Raji (cell line): ENCODE data around the gene BTBD1.
A peak's percentile ranks its signal among the peaks of the same experiment; 100 is the strongest.

Source experiments
- POLR2A ChIP-seq: IDR thresholded peaks from 2 replicates; pipeline ENCODE4 v1.6.1; 2011; ENCODE audit warnings: low read depth, low read length, control low read depth; ENCODE audit not compliant: insufficient read depth

Gene BTBD1

GRCh38 chr15:83018436-83018835 is 48.6 kb downstream of the BTBD1 start:
- no peak for TF ChIP-seq POLR2A

- TF ChIP-seq POLR2A = no peak
These were observed 50.1 kb downstream of the BTBD1 start for GRCh38 chr15:83016906-83017305.

- no peak for TF ChIP-seq POLR2A
These were observed 51.7 kb downstream of the BTBD1 start for GRCh38 chr15:83015361-83015760.

DNA sequence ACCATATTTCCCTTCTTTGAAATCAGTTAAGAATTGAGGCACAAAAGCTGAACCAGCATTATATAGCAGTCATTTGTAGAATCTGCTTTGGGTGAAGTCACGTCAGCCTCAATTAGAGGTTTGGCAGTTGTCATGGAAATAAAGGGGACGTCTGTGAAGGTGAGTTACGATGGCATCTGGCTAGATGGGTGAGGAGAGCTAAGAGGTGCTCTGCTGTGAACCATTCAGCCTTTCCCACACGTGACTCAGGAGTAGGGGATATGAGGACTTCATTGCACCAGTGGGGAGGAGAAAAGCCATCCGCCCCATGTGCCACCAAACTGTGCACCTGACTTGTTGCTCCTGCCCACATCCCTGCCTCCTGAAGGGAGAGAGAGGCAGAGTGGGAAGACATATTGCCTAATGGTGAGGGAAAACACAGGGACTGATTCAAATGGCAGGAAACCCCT is 52.8 kb downstream of the BTBD1 start:
- TF ChIP-seq POLR2A = 0 out of 2 replicates have a peak, but pooled peaks have one; percentile 10

- no peak for TF ChIP-seq POLR2A
These were observed 54.4 kb downstream of the BTBD1 start for GRCh38 chr15:83012636-83013035.

GRCh38 chr15:83012076-83012426 is 55.0 kb downstream of the BTBD1 start:
- TF ChIP-seq POLR2A = no peak

GRCh38 chr15:83011271-83012075 is 55.6 kb downstream of the BTBD1 start, which contains the start of gene C15orf40:
TSS of gene C15orf40 (minus strand) at chr15:83011639. CDS start at chr15:83011607, 32 bp downstream.
- TF ChIP-seq POLR2A = peak; percentile 85

GRCh38 chr15:83010709-83011270 is 56.3 kb downstream of the BTBD1 start:
- no peak for TF ChIP-seq POLR2A

DNA sequence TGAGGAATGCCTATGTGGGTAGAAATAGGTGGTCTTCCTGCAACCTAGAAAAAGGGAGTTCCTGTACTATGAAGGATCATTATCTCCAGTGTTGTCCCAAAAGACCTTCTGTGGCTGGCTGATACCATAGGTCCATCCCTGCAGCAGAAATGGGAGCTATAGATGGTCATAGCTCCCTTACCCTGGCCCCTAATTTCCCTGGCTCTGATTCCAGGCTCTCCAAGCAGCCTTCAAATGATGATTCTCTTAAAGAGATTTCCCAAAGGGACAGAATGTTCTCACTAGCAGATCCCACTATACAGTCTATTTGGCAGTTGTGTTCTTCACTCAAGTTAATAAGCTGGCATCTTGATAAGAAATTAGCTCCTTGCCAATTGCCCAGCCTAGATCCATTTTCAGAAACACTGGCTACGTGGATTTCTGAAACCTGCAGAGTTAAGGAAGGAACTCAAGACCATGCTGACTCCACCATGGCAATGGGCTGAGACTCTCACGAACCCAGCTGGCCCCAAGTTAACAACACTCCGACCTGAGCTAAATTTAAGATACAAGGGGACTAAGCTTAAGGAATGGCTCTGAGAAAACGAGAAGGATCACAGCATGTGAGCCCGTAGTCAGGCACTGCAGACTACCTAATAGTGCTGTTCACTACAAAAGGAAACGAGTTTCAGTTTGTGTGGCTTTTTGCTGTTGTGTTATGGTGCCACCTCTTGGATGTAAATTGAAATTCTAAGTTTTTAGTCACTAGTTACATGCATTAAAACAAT is 67.0 kb downstream of the BTBD1 start:
- peak; percentile 32; the same call in 1 of the 2 replicates for TF ChIP-seq POLR2A

GRCh38 chr15:82999426-82999825 is 67.6 kb downstream of the BTBD1 start:
- TF ChIP-seq POLR2A = no peak

DNA sequence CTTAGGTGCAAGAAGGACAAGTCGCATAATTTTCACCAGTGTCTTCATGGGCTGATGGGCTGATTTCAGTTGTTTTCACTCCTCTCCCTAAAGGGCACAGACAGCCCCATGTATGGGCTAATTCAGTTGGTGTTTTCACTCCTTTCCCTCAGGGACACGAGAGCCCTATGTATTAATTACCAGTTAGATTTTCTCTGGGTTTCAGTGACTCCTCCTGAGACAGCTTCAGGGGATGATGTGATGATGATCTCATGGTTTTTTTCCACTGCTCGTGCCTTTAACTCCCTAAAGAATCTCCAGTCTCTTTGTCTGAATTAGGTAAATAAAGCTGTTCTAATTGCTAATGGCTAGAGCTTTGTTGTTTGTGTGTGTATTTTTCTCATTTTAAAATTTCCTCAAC is 71.1 kb downstream of the BTBD1 start:
- no peak for TF ChIP-seq POLR2A

GRCh38 chr15:82995076-82995475 is 72.0 kb downstream of the BTBD1 start:
- no peak for TF ChIP-seq POLR2A

- no peak for TF ChIP-seq POLR2A
These were observed 73.9 kb downstream of the BTBD1 start for GRCh38 chr15:82993144-82993543.

DNA sequence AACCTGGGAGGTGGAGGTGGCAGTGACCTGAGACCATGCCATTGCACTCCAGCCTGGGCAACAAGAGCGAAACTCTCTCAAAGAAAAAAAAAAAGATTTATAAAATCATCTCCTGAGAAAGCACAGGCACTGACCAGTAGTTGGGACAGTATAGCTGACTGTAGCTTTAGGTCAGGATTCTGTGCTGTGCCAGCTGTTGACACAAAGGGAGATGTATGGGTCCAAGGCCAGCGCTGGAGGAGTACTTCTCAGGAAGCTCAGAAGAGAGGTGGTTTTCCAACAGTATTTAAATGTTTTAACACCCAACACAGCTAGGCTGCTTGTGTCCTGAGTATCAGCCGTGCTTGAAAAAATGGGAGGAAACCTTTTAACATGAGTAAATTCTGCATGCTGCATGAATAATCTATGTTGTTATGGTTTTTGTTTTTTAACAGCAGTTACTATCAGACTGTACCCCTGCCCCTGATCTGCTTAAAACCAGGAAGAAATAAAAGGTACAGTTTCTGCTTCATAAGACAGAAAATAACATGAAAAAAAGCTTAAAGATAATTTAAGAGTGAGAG is 74.5 kb downstream of the BTBD1 start:
- no peak for TF ChIP-seq POLR2A

DNA sequence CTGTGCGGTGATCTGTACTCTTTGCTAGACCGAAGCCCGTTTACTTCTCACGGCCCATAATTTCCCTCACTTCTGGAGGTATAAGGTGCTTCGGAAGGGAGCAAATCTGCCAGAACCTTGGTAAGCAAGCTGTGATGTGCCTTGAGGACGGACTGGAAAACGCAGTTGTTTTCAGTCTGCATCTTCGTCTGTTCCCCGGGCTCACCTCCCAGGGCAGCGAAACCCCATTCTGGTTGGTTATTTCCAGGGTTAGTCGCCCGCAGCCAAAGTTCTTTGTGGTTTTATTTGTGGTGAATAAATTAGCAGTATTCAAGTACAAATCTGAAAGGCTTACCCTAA is 80.6 kb downstream of the BTBD1 start:
- TF ChIP-seq POLR2A = no peak
